ENCODE results near the gene B9D2.

B9D2 gene

GRCh38 chr19:41322451-41322850 lies 41.5 kb downstream of the B9D2 start:
- no peak for TF ChIP-seq CTCF (IDR thresholded peaks at IDR 0.05; ENCODE audit: borderline replicate concordance, insufficient read depth, low read depth, low read length)
- H3K4me3 ChIP-seq (ENCODE audit: low read depth, low read length) = no peak overlapping the region

GRCh38 chr19:41321600-41322270 lies 42.2 kb downstream of the B9D2 start:
- peak; percentile 58 for TF ChIP-seq CTCF (IDR thresholded peaks at IDR 0.05; ENCODE audit: borderline replicate concordance, insufficient read depth, low read depth, low read length)

GRCh38 chr19:41321204-41321599 lies 42.7 kb downstream of the B9D2 start:
- no peak overlapping the region for H3K4me3 ChIP-seq (ENCODE audit: low read depth, low read length)
- no peak for TF ChIP-seq CTCF (IDR thresholded peaks at IDR 0.05; ENCODE audit: borderline replicate concordance, insufficient read depth, low read depth, low read length)

More at GRCh38 chr19:41321600-41322270, 42.2 kb downstream of the B9D2 start:
- no peak overlapping the region for H3K4me3 ChIP-seq (ENCODE audit: low read depth, low read length)

GRCh38 chr19:41320568-41320967 lies 43.4 kb downstream of the B9D2 start:
- TF ChIP-seq CTCF (IDR thresholded peaks at IDR 0.05; ENCODE audit: borderline replicate concordance, insufficient read depth, low read depth, low read length) = no peak
- no peak overlapping the region for H3K4me3 ChIP-seq (ENCODE audit: low read depth, low read length)

- H3K4me3 ChIP-seq (ENCODE audit: low read depth, low read length) = no peak overlapping the region
- TF ChIP-seq CTCF (IDR thresholded peaks at IDR 0.05; ENCODE audit: borderline replicate concordance, insufficient read depth, low read depth, low read length) = no peak
Measured at GRCh38 chr19:41320185-41320518, 43.8 kb downstream of the B9D2 start.

- no peak overlapping the region for H3K4me3 ChIP-seq (ENCODE audit: low read depth, low read length)
- TF ChIP-seq CTCF (IDR thresholded peaks at IDR 0.05; ENCODE audit: borderline replicate concordance, insufficient read depth, low read depth, low read length) = no peak
Measured at GRCh38 chr19:41319500-41320184, 44.3 kb downstream of the B9D2 start.
